GM18867 (cell line): Measurements from ENCODE around the gene MBD3.

ENCODE experiments used
- ATAC-seq: cut with Tn5 transposase; IDR thresholded peaks from one replicate; pipeline ENCODE4 v1.9.1; 2021; ENCODE audit warnings: mild to moderate bottlenecking, moderate library complexity; ENCODE audit not compliant: unreplicated experiment

Gene MBD3

GRCh38 chr19:1619703-1620102 is 27.0 kb upstream of the MBD3 start:
- no peak for ATAC-seq

GRCh38 chr19:1619094-1619439 is 26.4 kb upstream of the MBD3 start:
- no peak for ATAC-seq

- no peak for ATAC-seq
Measured at GRCh38 chr19:1618157-1619093, 25.8 kb upstream of the MBD3 start.

- ATAC-seq: no peak
Measured at GRCh38 chr19:1616875-1617274, 24.2 kb upstream of the MBD3 start.

- ATAC-seq: no peak
Measured at GRCh38 chr19:1616396-1616795, 23.7 kb upstream of the MBD3 start.

GRCh38 chr19:1615156-1615765 is 22.6 kb upstream of the MBD3 start:
- ATAC-seq: no peak

GRCh38 chr19:1613808-1614570 is 21.3 kb upstream of the MBD3 start:
- ATAC-seq: no peak

- no peak for ATAC-seq
Measured at GRCh38 chr19:1613146-1613545, 20.5 kb upstream of the MBD3 start.

GRCh38 chr19:1612114-1613086 is 19.7 kb upstream of the MBD3 start:
- no peak for ATAC-seq

GRCh38 chr19:1611353-1611752 is 18.7 kb upstream of the MBD3 start:
- ATAC-seq: no peak

GRCh38 chr19:1610579-1610978 is 17.9 kb upstream of the MBD3 start:
- no peak for ATAC-seq

GRCh38 chr19:1609680-1610474 is 17.2 kb upstream of the MBD3 start:
- ATAC-seq: no peak

GRCh38 chr19:1609103-1609396 is 16.4 kb upstream of the MBD3 start:
- ATAC-seq: no peak

GRCh38 chr19:1608359-1609102 is 15.9 kb upstream of the MBD3 start:
- ATAC-seq: no peak

- ATAC-seq: peak; percentile 2
Measured at GRCh38 chr19:1606138-1606651, 13.5 kb upstream of the MBD3 start.

- ATAC-seq: peak; percentile 86
Measured at GRCh38 chr19:1605236-1606137, 12.8 kb upstream of the MBD3 start, which contains the start of gene UQCR11. Gene UQCR11, minus strand, starts transcription at chr19:1605462. Its CDS starts 53 bp downstream, at chr19:1605409.

- ATAC-seq: no peak
Measured at GRCh38 chr19:1602091-1602707, 9.5 kb upstream of the MBD3 start.
